Neural crest cell (in vitro differentiated cells): ENCODE results near the gene GMDS. TPM values are rescaled to one million over a fixed set of nuclear protein-coding genes. Genes with fewer than 3 reads are reported as not detected.

Source experiments
- DNase-seq: peaks from one replicate; pipeline ENCODE4 v3.0.0; 2021; ENCODE audit warnings: low read depth, mixed read lengths, low spot score
- H3K27ac Mint-ChIP-seq: one replicate; pipeline ENCODE4 v1.8.0; 2021; ENCODE audit warnings: mild to moderate bottlenecking, mixed read lengths; ENCODE audit not compliant: unreplicated experiment
- H3K27me3 Mint-ChIP-seq: 2 replicates; pipeline ENCODE4 v1.8.0; 2021; ENCODE audit warnings: low read depth, mild to moderate bottlenecking, mixed read lengths
- H3K36me3 Mint-ChIP-seq: 2 replicates; pipeline ENCODE4 v1.8.0; 2021; ENCODE audit warnings: low read depth, mild to moderate bottlenecking, mixed read lengths
- H3K4me1 Mint-ChIP-seq: 2 replicates; pipeline ENCODE4 v1.8.0; 2021; ENCODE audit warnings: mixed read lengths
- H3K4me3 Mint-ChIP-seq: one replicate; pipeline ENCODE4 v1.8.0; 2021; ENCODE audit warnings: mild to moderate bottlenecking, mixed read lengths
- H3K9me3 Mint-ChIP-seq: 2 replicates; pipeline ENCODE4 v1.8.0; 2021; ENCODE audit warnings: mixed read lengths
- CTCF ChIP-seq: fragments of 200-600 bp; sonication (generic); conservative IDR thresholded peaks from 2 replicates; pipeline ENCODE4 v1.5.0; 2021; ENCODE audit warnings: antibody characterized with exemption, mild to moderate bottlenecking
- total RNA-seq: library from RNA; stranded (reverse); gene quantifications from 2 replicates; pipeline ENCODE4 v1.2.1, GENCODE V29; 2021

Gene GMDS
- total RNA-seq, 1 donor from 2014 or later, result 16.1 TPM

GRCh38 chr6:2173203-2173961, 72.0 kb downstream of the GMDS start:
- Mint-ChIP-seq H3K4me1 (no peaks in the 10 kb centered on the region), H3K9me3 (no peaks in the 10 kb centered on the region), H3K36me3 (peaks cover 2% of the 10 kb centered on the region), H3K27me3 (no peaks in the 10 kb centered on the region), H3K4me3 (no peak overlapping the region), H3K27ac (no peak overlapping the region)
- DNase-seq, result no peak
- TF ChIP-seq CTCF, result no peak

GRCh38 chr6:2171728-2172127, 73.7 kb downstream of the GMDS start:
- TF ChIP-seq CTCF, result no peak
- no peaks in the 10 kb centered on the region for H3K4me1 Mint-ChIP-seq
- no peak for DNase-seq
- H3K27ac Mint-ChIP-seq, result no peak overlapping the region
- H3K27me3 Mint-ChIP-seq, result no peaks in the 10 kb centered on the region
- no peak overlapping the region for H3K4me3 Mint-ChIP-seq
- H3K9me3 Mint-ChIP-seq, result no peaks in the 10 kb centered on the region
- H3K36me3 Mint-ChIP-seq, result no peaks in the 10 kb centered on the region

GRCh38 chr6:2168480-2168879, 76.9 kb downstream of the GMDS start:
- Mint-ChIP-seq H3K36me3 (no peaks in the 10 kb centered on the region), H3K4me3 (no peak overlapping the region), H3K27ac (no peak overlapping the region), H3K9me3 (no peaks in the 10 kb centered on the region), H3K27me3 (no peaks in the 10 kb centered on the region), H3K4me1 (no peaks in the 10 kb centered on the region)
- no peak for DNase-seq
- no peak for TF ChIP-seq CTCF

GRCh38 chr6:2166717-2167116, 78.7 kb downstream of the GMDS start:
- Mint-ChIP-seq H3K27ac (no peak overlapping the region), H3K36me3 (no peaks in the 10 kb centered on the region), H3K9me3 (no peaks in the 10 kb centered on the region), H3K4me1 (peaks cover 10% of the 10 kb centered on the region), H3K4me3 (no peak overlapping the region), H3K27me3 (no peaks in the 10 kb centered on the region)
- no peak for TF ChIP-seq CTCF
- no peak for DNase-seq

- H3K9me3 Mint-ChIP-seq, result no peaks in the 10 kb centered on the region
- H3K4me1 Mint-ChIP-seq, result peaks cover 17% of the 10 kb centered on the region
- TF ChIP-seq CTCF, result no peak
- H3K27me3 Mint-ChIP-seq, result no peaks in the 10 kb centered on the region
- H3K36me3 Mint-ChIP-seq, result no peaks in the 10 kb centered on the region
- H3K27ac Mint-ChIP-seq, result no peak overlapping the region
- no peak overlapping the region for H3K4me3 Mint-ChIP-seq
- DNase-seq, result no peak
Observed at GRCh38 chr6:2165286-2165685, 80.1 kb downstream of the GMDS start.
